ENCODE measurements around the gene INPP5K.
"Not testable (repeated sequence)": the region's sequence is repeated elsewhere in the genome, so short reads cannot be mapped to it uniquely, and the experiment has no call there.

The INPP5K gene

GRCh38 chr17:1516388-1517161 is at the start of gene INPP5K:
Gene INPP5K, minus strand, starts transcription at chr17:1516612. Its CDS starts 113 bp downstream, at chr17:1516499.
- DNase-seq (ENCODE audit: low read depth), result peak; percentile 94
- no peak for TF ChIP-seq CTCF (IDR thresholded peaks at IDR 0.05; ENCODE audit: low read depth, low read length, missing control alignments)
- peak within 1 kb of the TSS; percentile 92 for H3K4me3 ChIP-seq (ENCODE audit: low read depth, low read length)

- no peak for TF ChIP-seq CTCF (IDR thresholded peaks at IDR 0.05; ENCODE audit: low read depth, low read length, missing control alignments)
- H3K4me3 ChIP-seq (ENCODE audit: low read depth, low read length), result no peak overlapping the region; the same call in 1 of the 2 replicates
- DNase-seq (ENCODE audit: low read depth), result no peak
Measured at GRCh38 chr17:1565877-1566276, 49.5 kb upstream of the INPP5K start.

- TF ChIP-seq CTCF (IDR thresholded peaks at IDR 0.05; ENCODE audit: low read depth, low read length, missing control alignments), result no peak
- H3K4me3 ChIP-seq (ENCODE audit: low read depth, low read length), result no peak overlapping the region
- no peak for DNase-seq (ENCODE audit: low read depth)
Measured at GRCh38 chr17:1563786-1564613, 47.6 kb upstream of the INPP5K start.

GRCh38 chr17:1563471-1563785 is 47.0 kb upstream of the INPP5K start:
- not testable (repeated sequence) for DNase-seq (ENCODE audit: low read depth)

GRCh38 chr17:1562176-1562643 is 45.8 kb upstream of the INPP5K start:
- H3K4me3 ChIP-seq (ENCODE audit: low read depth, low read length), result peak overlapping the region; percentile 90
- no peak for TF ChIP-seq CTCF (IDR thresholded peaks at IDR 0.05; ENCODE audit: low read depth, low read length, missing control alignments)
- DNase-seq (ENCODE audit: low read depth), result no peak

More at GRCh38 chr17:1563471-1563785, 47.0 kb upstream of the INPP5K start:
- not testable (repeated sequence) for H3K4me3 ChIP-seq (ENCODE audit: low read depth, low read length)

- DNase-seq (ENCODE audit: low read depth), result no peak
- TF ChIP-seq CTCF (IDR thresholded peaks at IDR 0.05; ENCODE audit: low read depth, low read length, missing control alignments), result no peak
- peak overlapping the region; percentile 90 for H3K4me3 ChIP-seq (ENCODE audit: low read depth, low read length)
Measured at GRCh38 chr17:1561420-1562175, 45.2 kb upstream of the INPP5K start.

- no peak for TF ChIP-seq CTCF (IDR thresholded peaks at IDR 0.05; ENCODE audit: low read depth, low read length, missing control alignments)
- peak overlapping the region; percentile 90 for H3K4me3 ChIP-seq (ENCODE audit: low read depth, low read length)
- DNase-seq (ENCODE audit: low read depth), result no peak
Measured at GRCh38 chr17:1560858-1561355, 44.5 kb upstream of the INPP5K start.
